ENCODE data around the gene NARS2. TPM values are rescaled to one million over a fixed set of nuclear protein-coding genes. Genes with fewer than 3 reads are reported as not detected.
A peak's percentile ranks its signal among the peaks of the same experiment; 100 is the strongest.

The NARS2 gene
- total RNA-seq, 1 donor from 2014 or later = 25.5 TPM

- TF ChIP-seq CTCF (IDR thresholded peaks at IDR 0.05; ENCODE audit: insufficient read depth, low read length, poor library complexity, severe bottlenecking) = no peak
- Histone ChIP-seq H3K36me3 (ENCODE audit: control insufficient read depth, insufficient read depth, low read length) (no peaks in the 10 kb centered on the region), H3K27me3 (ENCODE audit: control insufficient read depth, insufficient read depth, low read length) (no peaks in the 10 kb centered on the region), H3K4me3 (ENCODE audit: low read depth, low read length) (no peak overlapping the region)
- no peak for DNase-seq (ENCODE audit: low read depth)
Observed at GRCh38 chr11:78577495-78577894, 2.8 kb upstream of the NARS2 start.

- no peak for TF ChIP-seq CTCF (IDR thresholded peaks at IDR 0.05; ENCODE audit: insufficient read depth, low read length, poor library complexity, severe bottlenecking)
- Histone ChIP-seq H3K4me3 (ENCODE audit: low read depth, low read length) (no peak overlapping the region), H3K27me3 (ENCODE audit: control insufficient read depth, insufficient read depth, low read length) (no peaks in the 10 kb centered on the region), H3K36me3 (ENCODE audit: control insufficient read depth, insufficient read depth, low read length) (no peaks in the 10 kb centered on the region)
- DNase-seq (ENCODE audit: low read depth) = no peak
Observed at GRCh38 chr11:78576549-78577097, 2.0 kb upstream of the NARS2 start.

- no peak for TF ChIP-seq CTCF (IDR thresholded peaks at IDR 0.05; ENCODE audit: insufficient read depth, low read length, poor library complexity, severe bottlenecking)
- no peak for DNase-seq (ENCODE audit: low read depth)
Observed at GRCh38 chr11:78575478-78575877, 814 bp upstream of the NARS2 start.

GRCh38 chr11:78573681-78574080 lies 983 bp downstream of the NARS2 start:
- no peak for DNase-seq (ENCODE audit: low read depth)
- Histone ChIP-seq H3K27me3 (ENCODE audit: control insufficient read depth, insufficient read depth, low read length) (no peaks in the 10 kb centered on the region), H3K4me3 (ENCODE audit: low read depth, low read length) (peak overlapping the region; percentile 89), H3K36me3 (ENCODE audit: control insufficient read depth, insufficient read depth, low read length) (no peaks in the 10 kb centered on the region)
- TF ChIP-seq CTCF (IDR thresholded peaks at IDR 0.05; ENCODE audit: insufficient read depth, low read length, poor library complexity, severe bottlenecking) = no peak

More at GRCh38 chr11:78575478-78575877, 814 bp upstream of the NARS2 start:
- Histone ChIP-seq H3K36me3 (ENCODE audit: control insufficient read depth, insufficient read depth, low read length) (no peaks in the 10 kb centered on the region), H3K27me3 (ENCODE audit: control insufficient read depth, insufficient read depth, low read length) (no peaks in the 10 kb centered on the region), H3K4me3 (ENCODE audit: low read depth, low read length) (peak overlapping the region; percentile 89)

- no peaks in the 10 kb centered on the region for H3K27me3 ChIP-seq (ENCODE audit: control insufficient read depth, insufficient read depth, low read length)
- no peak overlapping the region for H3K4me3 ChIP-seq (ENCODE audit: low read depth, low read length)
- no peak for DNase-seq (ENCODE audit: low read depth)
- no peaks in the 10 kb centered on the region for H3K36me3 ChIP-seq (ENCODE audit: control insufficient read depth, insufficient read depth, low read length)
- no peak for TF ChIP-seq CTCF (IDR thresholded peaks at IDR 0.05; ENCODE audit: insufficient read depth, low read length, poor library complexity, severe bottlenecking)
Observed at GRCh38 chr11:78573271-78573670, 1.4 kb downstream of the NARS2 start.

GRCh38 chr11:78572394-78572793 lies 2.3 kb downstream of the NARS2 start:
- TF ChIP-seq CTCF (IDR thresholded peaks at IDR 0.05; ENCODE audit: insufficient read depth, low read length, poor library complexity, severe bottlenecking) = no peak
- Histone ChIP-seq H3K36me3 (ENCODE audit: control insufficient read depth, insufficient read depth, low read length) (no peaks in the 10 kb centered on the region), H3K27me3 (ENCODE audit: control insufficient read depth, insufficient read depth, low read length) (no peaks in the 10 kb centered on the region), H3K4me3 (ENCODE audit: low read depth, low read length) (no peak overlapping the region)
- no peak for DNase-seq (ENCODE audit: low read depth)

Measured in kidney epithelial cell (primary cell).